CD4-positive, CD25-positive, alpha-beta regulatory T cell (primary cell): ENCODE results near the gene NOX3. TPM values are rescaled to one million over a fixed set of nuclear protein-coding genes. Genes with fewer than 3 reads are reported as not detected.
"Not testable (repeated sequence)": the region's sequence is repeated elsewhere in the genome, so short reads cannot be mapped to it uniquely, and the experiment has no call there.

Source experiments
- ATAC-seq, 2 donors: fragments of 150-1000 bp; cut with Tn5 transposase; one replicate each; pipeline ENCODE4 v1.10.0; 2021; ENCODE audit warnings: low read depth in 2 of 2, moderate number of reproducible peaks in 2 of 2, moderate library complexity in 1 of 2
- DNase-seq, 3 donors: peaks; one replicate each; pipeline versions ENCODE4 v3.0.0 to v3.0.0-alpha.2; 2012 to 2022; ENCODE audit warnings: mixed read lengths in 1 of 3
- H3K27ac ChIP-seq: one replicate; pipeline ENCODE4 v1.7.0; 2013; ENCODE audit warnings: mild to moderate bottlenecking, low read length; ENCODE audit not compliant: insufficient read depth, poor library complexity, severe bottlenecking
- H3K27me3 ChIP-seq: one replicate; pipeline ENCODE4 v1.7.0; 2013; ENCODE audit warnings: low read length; ENCODE audit not compliant: control insufficient read depth, insufficient read depth
- H3K36me3 ChIP-seq: one replicate; pipeline ENCODE4 v1.7.0; 2013; ENCODE audit warnings: mild to moderate bottlenecking, low read length, moderate library complexity; ENCODE audit not compliant: control insufficient read depth, insufficient read depth
- H3K4me1 ChIP-seq: 2 replicates; pipeline ENCODE4 v1.7.0; 2013; ENCODE audit warnings: mild to moderate bottlenecking, low read length; ENCODE audit not compliant: insufficient read depth, control insufficient read depth, poor library complexity, severe bottlenecking
- H3K4me3 ChIP-seq: one replicate; pipeline ENCODE4 v1.7.0; 2013; ENCODE audit warnings: low read depth, mild to moderate bottlenecking, low read length, moderate library complexity
- H3K9me3 ChIP-seq, 2 experiments: 1 replicate in 1 of 2; 2 replicates in 1 of 2; pipeline ENCODE4 v1.7.0; 2013; ENCODE audit warnings: low read length in 2 of 2, mild to moderate bottlenecking in 1 of 2, moderate library complexity in 1 of 2; ENCODE audit not compliant: control insufficient read depth in 2 of 2
- H3K27ac Mint-ChIP-seq, 3 donors: one replicate each; pipeline ENCODE4 v1.8.0; 2020 to 2022; ENCODE audit warnings: mild to moderate bottlenecking in 3 of 3, mixed read lengths in 3 of 3, moderate library complexity in 2 of 3
- H3K27me3 Mint-ChIP-seq: one replicate; pipeline ENCODE4 v1.8.0; 2022; ENCODE audit warnings: mild to moderate bottlenecking, mixed read lengths
- H3K36me3 Mint-ChIP-seq: one replicate; pipeline ENCODE4 v1.8.0; 2020; ENCODE audit warnings: mixed read lengths
- H3K4me1 Mint-ChIP-seq, 4 donors: one replicate each; pipeline ENCODE4 v1.8.0; 2020 to 2022; ENCODE audit warnings: mixed read lengths in 4 of 4, mild to moderate bottlenecking in 1 of 4
- H3K4me3 Mint-ChIP-seq, 4 donors: one replicate each; pipeline ENCODE4 v1.8.0; 2020 to 2022; ENCODE audit warnings: mild to moderate bottlenecking in 4 of 4, mixed read lengths in 4 of 4, moderate library complexity in 3 of 4
- H3K9me3 Mint-ChIP-seq, 7 donors: one replicate each; pipeline ENCODE4 v1.8.0; 2020 to 2022; ENCODE audit warnings: mixed read lengths in 7 of 7, mild to moderate bottlenecking in 3 of 7, moderate library complexity in 2 of 7
- polyA plus RNA-seq, 4 donors: library from polyadenylated mRNA; unstranded; fragments of 300-500 nt; fragmentation: Illumina TruSeq; gene quantifications; one replicate each; pipeline ENCODE4 v1.2.3, GENCODE V29; 2021
- total RNA-seq: library from RNA; stranded (reverse); gene quantifications from one replicate; pipeline ENCODE4 v1.2.3, GENCODE V29; 2022

Gene NOX3
- total and polyA plus RNA-seq, 5 donors from 2014 or later, result not detected

DNA sequence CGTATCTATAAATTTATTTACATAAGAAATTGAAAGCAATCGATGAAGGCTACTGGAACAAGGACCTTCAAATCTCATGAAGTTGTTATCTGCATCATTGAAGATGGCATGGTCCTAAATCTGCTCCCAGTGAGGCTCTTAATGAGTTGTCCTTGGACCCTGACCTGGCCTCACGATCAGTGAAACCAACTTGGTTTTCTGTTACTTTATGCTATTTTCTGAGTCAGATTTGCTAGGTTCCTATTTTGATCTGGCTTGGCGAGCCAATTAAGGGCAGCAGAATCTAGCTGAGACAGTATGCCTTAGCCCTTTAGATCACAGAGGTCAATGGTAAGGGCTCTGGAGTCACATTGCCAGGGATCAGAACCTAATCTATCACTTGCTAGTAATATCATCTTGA lies 30.1 kb upstream of the NOX3 start:
- Mint-ChIP-seq H3K27me3 (no peaks in the 10 kb centered on the region), H3K4me3 (no peak overlapping the region), H3K36me3 (no peaks in the 10 kb centered on the region), H3K4me1 (peaks cover 0 to 4% (median 0%) of the 10 kb centered on the region in 4 donors), H3K27ac (no peak overlapping the region), H3K9me3 (peaks cover 0 to 8% (median 0%) of the 10 kb centered on the region in 7 donors)
- ATAC-seq, result no peak
- Histone ChIP-seq H3K4me1 (no peaks in the 10 kb centered on the region), H3K4me3 (no peak overlapping the region), H3K27ac (no peak overlapping the region), H3K36me3 (no peaks in the 10 kb centered on the region), H3K27me3 (no peaks in the 10 kb centered on the region), H3K9me3 (no peaks in the 10 kb centered on the region)
- DNase-seq, result no peak

DNA sequence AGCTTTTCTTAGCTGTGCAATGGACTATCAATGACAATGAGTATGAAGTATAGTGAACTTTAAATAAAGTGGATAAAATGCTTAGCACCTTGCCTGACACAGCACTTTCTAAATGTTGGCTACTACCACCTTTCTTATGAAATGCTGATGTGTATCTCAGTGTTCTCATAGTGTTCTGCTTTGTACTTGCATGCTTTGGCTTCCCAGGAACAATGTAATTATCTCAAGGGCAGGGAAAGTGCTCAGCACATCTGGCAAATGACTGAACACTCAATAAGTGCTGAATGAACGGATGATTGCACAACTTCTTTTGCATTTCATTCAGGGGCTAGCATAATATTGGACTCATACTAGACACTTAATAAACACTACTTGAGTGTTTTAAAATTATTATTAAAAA lies 28.2 kb upstream of the NOX3 start:
- no peaks in the 10 kb centered on the region for H3K27me3 Mint-ChIP-seq
- H3K36me3 ChIP-seq, result no peaks in the 10 kb centered on the region
- H3K4me3 ChIP-seq, result no peak overlapping the region
- no peaks in the 10 kb centered on the region for H3K9me3 ChIP-seq
- peaks cover 0 to 8% (median 0%) of the 10 kb centered on the region in 7 donors for H3K9me3 Mint-ChIP-seq
- no peaks in the 10 kb centered on the region for H3K27me3 ChIP-seq
- no peak overlapping the region for H3K4me3 Mint-ChIP-seq
- no peak for DNase-seq
- peaks cover 0 to 4% (median 2%) of the 10 kb centered on the region in 4 donors for H3K4me1 Mint-ChIP-seq
- H3K36me3 Mint-ChIP-seq, result no peaks in the 10 kb centered on the region
- no peaks in the 10 kb centered on the region for H3K4me1 ChIP-seq
- no peak overlapping the region for H3K27ac Mint-ChIP-seq
- no peak for ATAC-seq
- no peak overlapping the region for H3K27ac ChIP-seq

DNA sequence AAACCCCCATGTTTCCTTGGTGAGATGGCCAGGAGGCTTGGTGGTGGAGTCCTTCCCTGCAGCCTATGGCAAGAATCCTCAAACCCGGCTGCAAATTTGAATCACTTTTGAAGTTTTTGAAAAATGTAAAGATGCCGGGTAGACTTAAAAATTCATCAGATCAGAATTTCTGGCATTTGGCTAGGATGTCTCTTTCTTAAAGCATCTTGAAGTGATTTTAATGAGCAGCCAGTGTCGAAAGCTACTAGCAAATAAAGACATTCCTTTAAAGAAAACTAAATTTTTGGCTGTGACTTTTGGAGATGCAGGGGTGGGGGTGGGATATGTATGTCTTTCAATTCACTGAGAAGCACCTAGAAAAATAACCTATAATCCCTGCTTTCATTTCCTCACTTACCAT lies 25.6 kb upstream of the NOX3 start:
- H3K27me3 ChIP-seq, result no peaks in the 10 kb centered on the region
- no peaks in the 10 kb centered on the region for H3K36me3 ChIP-seq
- ATAC-seq (no peak), DNase-seq (no peak)
- Mint-ChIP-seq H3K27me3 (no peaks in the 10 kb centered on the region), H3K36me3 (no peaks in the 10 kb centered on the region), H3K4me1 (peaks cover 0 to 4% (median under 1%) of the 10 kb centered on the region in 4 donors), H3K4me3 (no peak overlapping the region), H3K9me3 (peaks cover 0 to 5% (median 0%) of the 10 kb centered on the region in 7 donors), H3K27ac (no peak overlapping the region)
- H3K9me3 ChIP-seq, result no peaks in the 10 kb centered on the region
- no peaks in the 10 kb centered on the region for H3K4me1 ChIP-seq
- no peak overlapping the region for H3K27ac ChIP-seq
- H3K4me3 ChIP-seq, result no peak overlapping the region

DNA sequence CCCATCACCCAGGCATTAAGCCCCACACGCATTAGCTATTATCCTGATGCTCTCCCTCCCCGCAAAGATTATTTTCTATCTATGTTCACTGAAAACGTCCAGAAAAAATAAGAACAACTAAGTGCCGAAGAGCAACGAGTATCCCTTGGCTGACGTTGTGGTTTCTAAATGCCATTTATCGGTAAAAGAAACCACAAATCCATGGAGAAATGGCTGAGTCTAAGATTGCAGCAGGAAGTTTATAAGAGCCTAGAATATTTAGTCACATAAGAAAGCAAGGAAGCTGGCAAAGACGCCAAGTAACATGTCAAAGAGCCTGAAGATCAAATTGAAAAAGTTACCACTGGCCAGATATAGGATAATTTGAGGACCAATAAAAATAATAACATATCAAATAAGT lies 18.1 kb upstream of the NOX3 start:
- Mint-ChIP-seq H3K4me1 (no peaks in the 10 kb centered on the region), H3K9me3 (peaks cover 0 to 19% (median 4%) of the 10 kb centered on the region in 7 donors), H3K27me3 (peaks cover 5% of the 10 kb centered on the region), H3K4me3 (no peak overlapping the region), H3K36me3 (no peaks in the 10 kb centered on the region), H3K27ac (no peak overlapping the region)
- no peak for DNase-seq
- Histone ChIP-seq H3K36me3 (no peaks in the 10 kb centered on the region), H3K9me3 (no peaks in the 10 kb centered on the region), H3K27ac (no peak overlapping the region), H3K4me1 (no peaks in the 10 kb centered on the region), H3K27me3 (no peaks in the 10 kb centered on the region), H3K4me3 (no peak overlapping the region)
- no peak for ATAC-seq

DNA sequence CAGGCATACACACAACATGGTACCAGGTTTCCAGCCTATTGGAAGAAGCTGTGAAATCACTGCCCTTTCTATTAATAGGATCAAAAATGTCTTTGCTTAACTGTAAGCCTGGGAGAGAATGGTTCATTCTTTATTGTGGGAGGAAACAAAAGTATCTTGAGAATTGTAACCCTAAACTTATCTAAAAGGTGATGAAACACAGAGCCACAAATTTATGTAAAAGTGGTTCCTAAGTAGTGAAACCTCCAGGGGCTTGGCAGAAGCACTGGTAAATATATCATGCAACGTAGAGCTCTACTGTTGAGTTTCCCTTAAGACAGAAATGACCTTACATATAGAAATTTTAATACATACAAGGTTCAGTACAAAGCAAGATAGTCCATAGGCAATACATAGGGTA lies 17.2 kb upstream of the NOX3 start:
- Histone ChIP-seq H3K4me1 (no peaks in the 10 kb centered on the region), H3K36me3 (no peaks in the 10 kb centered on the region), H3K4me3 (no peak overlapping the region), H3K27ac (no peak overlapping the region), H3K9me3 (no peaks in the 10 kb centered on the region), H3K27me3 (no peaks in the 10 kb centered on the region)
- Mint-ChIP-seq H3K27ac (no peak overlapping the region), H3K4me1 (no peaks in the 10 kb centered on the region), H3K4me3 (no peak overlapping the region), H3K9me3 (peaks cover 0 to 19% (median 4%) of the 10 kb centered on the region in 7 donors), H3K36me3 (no peaks in the 10 kb centered on the region), H3K27me3 (peaks cover 5% of the 10 kb centered on the region)
- no peak for ATAC-seq
- DNase-seq, result no peak

DNA sequence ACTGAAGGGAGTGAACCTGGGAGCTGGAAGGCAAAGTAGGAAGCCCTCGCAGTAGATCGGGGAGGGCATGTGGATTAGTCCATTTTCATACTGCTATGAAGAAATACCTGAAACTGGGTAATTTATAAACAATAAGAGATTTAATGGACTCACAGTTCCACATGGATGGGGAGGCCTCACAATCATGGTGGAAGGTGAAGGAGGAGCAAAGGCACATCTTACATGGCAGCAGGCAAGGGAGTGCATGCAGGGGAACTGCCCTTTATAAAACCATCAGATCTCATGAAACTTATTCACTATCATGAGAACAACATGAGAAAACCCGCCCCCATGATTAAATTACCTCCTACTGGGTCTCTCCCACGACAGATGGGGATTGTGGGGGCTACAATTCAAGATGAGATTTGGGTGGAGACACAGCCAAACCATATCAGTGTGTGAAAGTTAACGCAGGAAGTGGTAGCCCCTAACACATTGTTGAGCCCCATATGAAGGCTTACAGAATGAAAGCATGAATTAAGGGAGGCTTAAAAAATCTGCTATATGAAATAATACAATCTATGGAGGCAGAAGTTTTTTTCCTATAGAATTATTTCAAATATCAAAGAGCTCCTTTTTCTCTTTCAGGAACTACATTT lies 15.5 kb upstream of the NOX3 start:
- H3K4me3 ChIP-seq, DNase-seq, H3K27me3 ChIP-seq, H3K36me3 ChIP-seq, H3K27me3 Mint-ChIP-seq, H3K36me3 Mint-ChIP-seq, ATAC-seq, H3K4me1 Mint-ChIP-seq, H3K27ac ChIP-seq, H3K4me3 Mint-ChIP-seq, H3K9me3 ChIP-seq, H3K4me1 ChIP-seq, H3K27ac Mint-ChIP-seq: not testable (repeated sequence)
- peaks cover 1 to 31% (median 7%) of the 10 kb centered on the region in 7 donors for H3K9me3 Mint-ChIP-seq

DNA sequence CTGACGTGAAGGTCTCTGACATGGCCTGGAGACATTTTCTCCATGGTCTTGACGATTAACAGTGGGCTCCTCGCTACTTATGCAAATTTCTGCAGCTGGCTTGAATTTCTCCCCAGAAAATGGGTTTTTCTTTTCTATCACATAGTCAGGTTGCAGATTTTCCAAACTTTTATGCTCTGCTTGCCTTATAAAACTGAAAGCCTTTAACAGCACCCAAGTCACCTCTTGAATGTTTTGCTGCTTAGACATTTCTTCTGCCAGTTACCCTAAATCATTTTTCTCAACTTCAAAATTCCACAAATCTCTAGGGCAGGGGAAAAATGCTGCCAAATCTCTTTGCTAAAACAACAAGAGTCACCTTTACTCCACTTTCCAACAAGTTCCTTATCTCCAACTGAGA lies 12.9 kb upstream of the NOX3 start:
- not testable (repeated sequence) for DNase-seq, H3K4me3 Mint-ChIP-seq, H3K4me3 ChIP-seq, H3K27me3 ChIP-seq, ATAC-seq, H3K27ac ChIP-seq, H3K36me3 ChIP-seq, H3K9me3 ChIP-seq, H3K36me3 Mint-ChIP-seq, H3K27me3 Mint-ChIP-seq, H3K27ac Mint-ChIP-seq, H3K4me1 Mint-ChIP-seq, H3K4me1 ChIP-seq
- H3K9me3 Mint-ChIP-seq, result peaks cover 1 to 35% (median 12%) of the 10 kb centered on the region in 7 donors

DNA sequence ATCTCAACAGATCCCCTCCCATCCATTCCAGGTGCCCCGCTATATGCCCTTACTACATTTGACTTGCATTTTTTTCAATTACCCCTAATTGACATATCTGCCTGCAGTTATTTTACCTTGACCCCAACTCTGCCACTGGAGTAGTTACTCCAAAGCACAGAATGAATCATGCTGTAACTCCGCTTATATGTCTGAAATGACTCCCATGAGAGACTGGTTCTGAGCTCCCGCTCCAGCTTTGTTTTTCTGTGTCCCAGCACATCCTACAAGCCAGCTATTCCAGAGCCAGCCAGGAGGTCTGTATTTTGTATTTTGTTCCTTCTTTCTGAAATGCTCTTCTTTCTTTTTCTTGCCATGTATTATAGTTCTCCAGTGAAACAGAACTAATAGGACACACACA lies 10.9 kb upstream of the NOX3 start:
- no peak overlapping the region for H3K27ac ChIP-seq
- no peaks in the 10 kb centered on the region for H3K36me3 Mint-ChIP-seq
- no peaks in the 10 kb centered on the region for H3K9me3 ChIP-seq
- no peak overlapping the region for H3K27ac Mint-ChIP-seq
- no peak overlapping the region for H3K4me3 ChIP-seq
- peaks cover 5% of the 10 kb centered on the region for H3K27me3 Mint-ChIP-seq
- DNase-seq (no peak), ATAC-seq (no peak)
- H3K9me3 Mint-ChIP-seq, result peaks cover 1 to 35% (median 14%) of the 10 kb centered on the region in 7 donors
- H3K36me3 ChIP-seq, result no peaks in the 10 kb centered on the region
- H3K4me1 ChIP-seq, result no peaks in the 10 kb centered on the region
- H3K27me3 ChIP-seq, result peaks cover 1% of the 10 kb centered on the region
- no peak overlapping the region for H3K4me3 Mint-ChIP-seq
- no peaks in the 10 kb centered on the region for H3K4me1 Mint-ChIP-seq
